Activated CD8-positive, alpha-beta memory T cell treated with anti-CD3 and anti-CD28 coated beads for 36 hours (primary cell): Measurements from ENCODE around the gene ADAMTSL3. TPM values are rescaled to one million over a fixed set of nuclear protein-coding genes. Genes with fewer than 3 reads are reported as not detected.

Experiments
- total RNA-seq, 2 experiments: library from RNA; stranded (reverse); gene quantifications; one replicate each; pipeline ENCODE4 v1.2.3, GENCODE V29; 2021

ADAMTSL3 gene
- total RNA-seq, 2 experiments from 2014 or later, result not detected

Other genes with a start within 250 kb of the ADAMTSL3 start
- gene SH3GL3, start 206.8 kb upstream of the ADAMTSL3 start, total RNA-seq, result not detected